Stimulated activated CD8-positive, alpha-beta memory T cell treated with anti-CD3 and anti-CD28 coated beads, Interleukin-15, amount 100 ng/mL, for 48 hours (primary cell): ENCODE results near the gene LRRC3B.
"Not testable (repeated sequence)": the region's sequence is repeated elsewhere in the genome, so short reads cannot be mapped to it uniquely, and the experiment has no call there.

Experiments
- DNase-seq, 2 donors: peaks; one replicate each; pipeline ENCODE4 v3.0.0-alpha.2; 2020; ENCODE audit warnings: low read depth in 2 of 2

LRRC3B gene, protein sequence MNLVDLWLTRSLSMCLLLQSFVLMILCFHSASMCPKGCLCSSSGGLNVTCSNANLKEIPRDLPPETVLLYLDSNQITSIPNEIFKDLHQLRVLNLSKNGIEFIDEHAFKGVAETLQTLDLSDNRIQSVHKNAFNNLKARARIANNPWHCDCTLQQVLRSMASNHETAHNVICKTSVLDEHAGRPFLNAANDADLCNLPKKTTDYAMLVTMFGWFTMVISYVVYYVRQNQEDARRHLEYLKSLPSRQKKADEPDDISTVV

DNA sequence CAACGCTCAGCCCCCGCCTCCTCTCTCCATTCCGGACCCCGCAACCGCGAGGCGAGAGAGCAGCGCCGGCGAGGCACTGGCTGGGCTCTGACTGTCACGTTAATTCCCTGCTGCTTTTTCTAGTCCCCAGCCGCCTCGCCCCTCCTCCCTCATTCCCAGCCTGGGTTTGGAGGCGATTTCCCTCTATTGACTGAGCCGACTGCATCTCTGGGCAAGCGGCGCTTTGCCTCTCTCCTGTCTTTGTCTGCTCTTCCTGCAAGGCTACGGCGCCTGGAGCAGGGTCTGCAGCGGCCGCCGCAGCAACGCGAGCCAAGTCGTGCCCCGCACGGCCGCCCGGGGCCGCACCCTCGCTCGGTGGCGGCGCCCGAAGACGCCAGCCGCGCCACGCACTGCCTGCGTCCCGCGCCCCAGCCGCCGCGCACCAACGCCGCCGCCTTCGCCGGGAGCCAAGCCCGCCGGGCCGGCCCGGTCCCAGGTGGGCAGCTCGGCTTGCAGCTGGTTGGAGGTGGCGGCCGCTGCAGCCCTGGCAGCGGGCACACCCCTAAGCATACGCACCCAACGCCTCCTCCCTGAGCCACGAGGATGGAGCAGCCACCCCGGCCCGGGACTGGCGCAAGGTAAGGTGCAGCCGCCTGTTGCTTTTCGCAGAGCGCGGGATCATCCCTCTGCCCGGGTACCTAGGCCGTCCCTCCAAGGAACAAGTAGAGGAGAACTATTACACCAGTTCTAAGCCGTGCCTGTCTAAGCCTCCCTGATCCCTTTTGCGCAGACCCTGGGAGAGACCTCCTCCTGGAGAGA lies at the start of gene LRRC3B:
LRRC3B (plus strand) TSS at position 152 of the 798 bp plus-strand sequence. CDS start 86,901 bp downstream, outside the sequence.
- no peak for DNase-seq

DNA sequence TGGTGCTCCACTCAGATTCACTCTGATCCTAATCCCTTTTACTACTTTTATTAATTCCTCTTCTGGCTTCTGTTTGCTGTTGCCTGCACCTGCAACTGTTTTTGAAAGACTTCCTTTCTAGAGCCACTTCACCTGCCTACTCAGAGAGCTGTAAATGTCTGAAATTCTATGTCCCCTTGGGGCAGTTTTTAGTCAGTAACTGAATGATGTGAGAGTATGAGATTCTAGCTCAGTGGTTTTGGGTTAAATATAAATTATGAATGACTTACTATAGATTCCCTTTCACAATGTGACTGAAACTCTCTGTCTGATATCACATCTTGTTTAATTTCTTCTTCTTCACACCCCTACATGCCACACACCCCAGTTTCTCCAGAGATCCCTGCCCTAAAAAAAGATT lies 47.8 kb upstream of the LRRC3B start:
- no peak for DNase-seq

DNA sequence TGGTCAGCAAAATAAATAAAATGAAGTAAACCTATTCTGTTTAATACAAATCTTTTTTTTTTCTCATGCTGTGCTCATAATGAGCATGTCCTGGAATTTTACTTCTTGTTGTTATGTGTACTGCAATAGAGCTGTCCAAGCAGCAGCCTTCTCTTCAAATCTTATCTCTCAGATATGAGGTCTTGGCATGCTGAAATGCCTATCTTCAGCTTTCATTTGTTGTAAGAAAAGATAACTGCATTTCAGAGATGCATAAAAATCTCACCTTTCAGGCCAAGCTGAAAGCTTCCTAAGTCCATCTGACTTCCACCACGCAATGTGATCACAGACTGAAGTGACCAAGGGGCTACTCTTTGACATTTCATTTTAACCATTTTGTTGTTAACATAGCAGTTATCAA lies 43.5 kb upstream of the LRRC3B start:
- DNase-seq: no peak

DNA sequence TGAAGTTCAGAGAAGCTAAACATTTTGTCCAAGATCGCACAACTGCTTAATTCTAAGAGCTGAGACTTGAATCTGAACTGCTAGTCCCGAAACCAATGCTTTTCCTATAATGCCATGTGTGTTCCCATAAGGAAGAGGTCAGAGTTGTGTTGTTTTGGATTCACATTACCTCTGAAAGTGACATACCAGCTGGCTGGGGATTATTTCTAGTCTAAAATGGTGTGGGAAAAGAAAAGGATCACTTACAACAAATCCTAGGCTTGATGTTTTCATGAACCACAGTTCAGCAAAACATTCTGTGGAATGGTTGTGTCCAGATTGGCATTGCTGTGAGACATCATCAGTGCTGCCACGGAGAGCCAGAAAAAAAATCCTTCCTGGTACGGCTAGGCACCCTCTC lies 35.0 kb upstream of the LRRC3B start:
- DNase-seq: no peak

DNA sequence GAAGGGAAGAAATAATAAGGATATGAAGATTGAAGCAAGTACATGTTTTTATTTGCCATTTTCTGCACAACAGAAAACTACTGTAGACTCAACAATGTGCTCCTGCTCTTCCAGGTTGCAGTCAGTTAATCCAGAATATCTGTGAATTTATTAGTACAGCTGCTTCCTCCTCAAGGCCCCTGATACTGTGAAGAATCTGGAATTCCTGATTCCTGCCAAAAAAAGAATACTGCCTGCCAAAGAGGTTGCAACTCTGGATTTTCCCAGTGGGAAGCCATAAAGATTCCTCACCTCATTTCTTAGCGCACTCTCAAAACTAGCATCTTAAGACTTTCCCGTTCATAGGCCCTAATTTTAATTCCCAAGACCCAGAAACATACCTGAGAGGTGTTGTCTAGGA lies 33.6 kb upstream of the LRRC3B start:
- no peak for DNase-seq

DNA sequence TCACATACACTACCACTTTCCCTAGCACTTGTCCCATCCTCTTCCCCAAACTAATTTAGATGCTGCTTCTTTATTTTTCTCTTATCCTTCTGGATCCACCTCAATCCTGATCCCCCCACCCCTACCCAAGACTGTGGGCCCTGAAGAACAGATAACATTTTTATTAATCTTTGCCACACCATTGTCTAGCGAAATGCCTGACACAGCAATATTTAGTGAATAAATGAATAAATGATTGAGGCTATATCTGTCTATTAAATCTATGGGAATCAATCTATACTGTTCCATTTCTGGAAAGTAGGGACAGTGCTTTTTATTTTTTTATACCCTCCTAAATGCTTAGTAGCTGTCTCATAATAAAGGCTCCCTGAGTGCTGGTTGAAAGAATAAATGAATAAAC lies 32.9 kb upstream of the LRRC3B start:
- DNase-seq: no peak

DNA sequence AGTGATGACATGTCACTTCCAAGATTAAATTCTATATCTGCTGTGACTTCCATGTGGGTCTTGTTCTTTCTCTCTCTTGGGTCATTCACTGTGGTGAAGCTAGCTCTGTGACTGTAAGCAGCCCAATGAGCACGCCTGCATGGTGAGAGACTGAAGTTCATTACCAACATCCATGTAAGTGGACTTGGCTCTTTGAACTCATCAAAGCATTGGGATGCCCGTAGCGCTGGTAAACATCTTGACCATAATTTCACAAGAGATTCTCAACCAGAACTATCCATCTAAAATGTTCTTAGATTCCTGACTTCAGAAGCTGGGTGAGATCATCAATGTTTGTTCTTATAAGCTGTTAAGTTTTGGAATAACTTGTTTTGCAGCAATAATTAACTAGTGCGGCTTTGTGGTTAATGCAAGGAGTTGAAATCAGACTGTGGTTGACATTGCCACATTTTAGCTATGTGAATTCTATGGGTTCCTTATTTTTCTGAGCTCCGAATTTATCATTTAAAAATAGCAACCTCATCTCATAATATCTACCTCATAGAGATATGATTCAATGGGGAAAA lies 31.6 kb upstream of the LRRC3B start:
- no peak for DNase-seq

DNA sequence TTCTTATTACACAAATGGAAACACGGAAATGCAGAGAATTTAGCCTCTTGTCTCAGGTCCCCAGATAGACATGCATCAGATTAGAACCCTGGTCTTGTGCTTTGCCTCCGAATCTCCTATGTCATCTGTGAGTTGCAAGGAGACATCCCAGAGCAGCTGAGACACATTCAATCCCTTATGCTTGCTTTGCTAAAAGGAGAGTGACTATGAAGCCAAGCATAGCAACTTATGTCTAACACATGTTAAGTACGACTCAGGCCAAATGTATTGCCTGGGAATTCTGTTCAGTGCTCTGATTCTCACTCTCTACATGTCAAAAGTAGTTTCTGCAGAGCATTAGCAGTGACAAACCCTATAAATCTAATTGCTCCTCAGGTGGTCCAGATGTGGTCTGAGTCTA lies 30.6 kb upstream of the LRRC3B start:
- no peak for DNase-seq

DNA sequence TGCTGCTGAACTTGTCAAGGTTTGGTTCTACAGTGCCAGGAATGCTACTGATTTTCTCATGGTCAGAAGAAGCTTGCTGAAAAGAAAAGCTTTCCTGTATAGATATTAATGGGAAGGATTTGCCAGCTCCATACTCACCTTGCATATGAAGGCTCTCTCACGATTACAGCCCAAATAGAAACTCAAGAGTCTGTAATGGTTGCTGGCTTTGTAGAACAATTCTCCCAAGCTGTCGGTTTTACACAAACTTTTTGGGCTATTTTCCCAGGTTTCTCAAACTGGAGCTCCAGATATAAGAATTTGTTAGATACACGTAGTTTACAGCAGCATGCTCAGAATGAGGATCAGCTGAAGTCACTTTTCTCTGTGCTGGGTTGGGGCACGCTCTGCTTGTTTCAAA lies 30.1 kb upstream of the LRRC3B start:
- DNase-seq: no peak

DNA sequence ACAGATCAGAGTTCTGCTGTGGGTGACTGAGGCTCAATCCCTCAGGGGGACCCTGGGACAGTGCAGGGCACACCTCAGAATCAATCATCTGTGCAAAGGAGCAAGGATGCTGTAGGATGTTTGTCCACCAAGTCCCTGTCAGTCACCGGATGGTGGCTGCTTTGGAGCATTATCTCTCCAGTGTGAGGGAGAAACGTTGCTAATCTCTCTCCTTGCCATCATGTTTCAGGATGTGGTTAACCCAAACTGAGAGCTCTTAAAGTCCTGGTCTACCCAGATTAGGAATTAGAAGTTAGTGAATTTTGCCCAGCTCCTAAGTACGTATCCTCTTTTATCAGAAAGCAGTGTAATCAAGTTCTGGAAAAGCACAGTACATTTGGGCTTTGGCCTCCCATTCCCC lies 26.2 kb upstream of the LRRC3B start:
- no peak for DNase-seq

DNA sequence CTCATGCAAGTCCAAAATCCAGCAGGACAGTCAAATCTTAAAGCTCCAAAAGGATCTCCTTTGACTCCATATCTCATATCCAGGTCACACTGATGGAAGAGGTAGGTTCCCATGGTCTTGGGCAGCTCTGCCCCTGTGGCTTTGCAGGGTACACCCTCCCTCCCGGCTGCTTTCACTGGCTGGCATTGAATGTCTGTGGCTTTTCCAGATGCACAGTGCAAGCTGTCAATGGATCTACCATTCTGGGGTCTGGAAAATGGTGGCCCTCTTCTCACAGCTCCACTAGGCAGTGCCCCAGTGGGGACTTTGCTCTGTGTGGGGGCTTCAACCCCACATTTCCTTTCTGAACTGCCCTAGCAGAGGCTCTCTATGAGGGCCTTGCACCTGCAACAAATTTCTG lies 19.3 kb upstream of the LRRC3B start:
- not testable (repeated sequence) for DNase-seq

DNA sequence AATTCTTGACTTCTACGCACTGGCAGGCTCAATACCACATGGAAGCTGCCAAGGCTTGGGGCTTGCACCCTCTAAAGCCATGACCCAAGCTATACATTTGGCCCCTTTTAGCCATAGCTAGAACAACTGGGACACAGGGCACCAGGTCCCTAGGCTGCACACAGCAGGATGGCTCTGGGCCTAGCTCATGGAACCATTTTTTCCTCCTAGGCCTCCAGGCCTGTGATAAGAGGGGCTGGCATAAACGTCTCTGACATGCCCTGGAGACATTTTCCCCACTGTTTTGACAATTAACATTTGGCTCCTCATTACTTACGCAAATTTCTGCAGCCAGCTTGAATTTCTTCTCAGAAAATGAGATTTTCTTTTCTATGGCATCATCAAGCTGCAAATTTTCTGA lies 18.8 kb upstream of the LRRC3B start:
- not testable (repeated sequence) for DNase-seq

DNA sequence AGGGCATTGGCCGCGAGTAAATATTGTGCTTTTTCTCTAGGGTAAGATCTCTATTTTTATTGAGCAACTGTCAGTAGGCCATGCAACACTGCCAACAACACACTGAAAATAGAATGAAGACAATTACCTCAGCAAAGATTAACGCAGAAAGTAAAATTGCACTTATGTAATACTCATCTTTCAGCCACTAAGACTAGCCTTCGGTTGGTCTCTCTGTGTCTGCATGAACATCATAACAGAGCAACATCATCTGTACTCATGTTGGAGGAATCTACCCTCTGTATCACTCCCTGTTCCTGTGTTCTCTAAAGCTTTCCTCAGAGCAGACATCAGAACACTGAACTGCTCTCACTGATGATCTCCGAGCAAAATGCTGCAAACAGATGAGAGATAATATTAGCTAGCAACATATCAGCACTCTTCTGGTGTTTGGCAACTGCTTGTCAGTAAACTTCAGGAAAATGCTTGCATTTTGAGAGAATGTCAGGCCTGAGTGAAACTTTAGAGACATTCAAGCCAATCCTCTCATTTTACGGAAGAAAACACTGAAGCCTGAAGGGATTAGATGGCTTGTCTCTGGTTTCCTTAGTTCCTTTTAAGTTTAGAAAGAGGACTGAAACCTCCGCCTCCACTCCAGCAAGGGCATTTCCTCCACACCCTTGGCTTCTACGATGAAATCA lies 8.4 kb upstream of the LRRC3B start:
- no peak for DNase-seq

DNA sequence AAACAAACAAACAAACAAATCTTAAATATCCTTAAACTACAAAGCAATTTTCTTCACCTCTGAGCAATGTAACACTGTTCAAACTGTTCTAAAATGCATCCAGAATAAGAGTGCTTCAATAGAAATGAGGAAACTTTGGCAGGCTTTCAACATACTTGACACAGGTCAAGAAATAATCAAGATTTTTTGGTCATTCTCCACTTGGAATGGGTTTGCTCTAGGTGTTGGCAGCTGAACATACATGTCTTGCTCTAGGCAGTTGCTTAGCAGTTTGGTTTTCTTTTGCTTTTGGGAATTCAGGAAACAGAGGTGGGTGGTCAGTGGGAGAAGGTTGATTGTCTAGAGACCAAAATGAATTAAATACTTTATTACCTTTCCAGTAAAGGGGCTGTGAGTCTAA lies 1.4 kb upstream of the LRRC3B start:
- no peak for DNase-seq

DNA sequence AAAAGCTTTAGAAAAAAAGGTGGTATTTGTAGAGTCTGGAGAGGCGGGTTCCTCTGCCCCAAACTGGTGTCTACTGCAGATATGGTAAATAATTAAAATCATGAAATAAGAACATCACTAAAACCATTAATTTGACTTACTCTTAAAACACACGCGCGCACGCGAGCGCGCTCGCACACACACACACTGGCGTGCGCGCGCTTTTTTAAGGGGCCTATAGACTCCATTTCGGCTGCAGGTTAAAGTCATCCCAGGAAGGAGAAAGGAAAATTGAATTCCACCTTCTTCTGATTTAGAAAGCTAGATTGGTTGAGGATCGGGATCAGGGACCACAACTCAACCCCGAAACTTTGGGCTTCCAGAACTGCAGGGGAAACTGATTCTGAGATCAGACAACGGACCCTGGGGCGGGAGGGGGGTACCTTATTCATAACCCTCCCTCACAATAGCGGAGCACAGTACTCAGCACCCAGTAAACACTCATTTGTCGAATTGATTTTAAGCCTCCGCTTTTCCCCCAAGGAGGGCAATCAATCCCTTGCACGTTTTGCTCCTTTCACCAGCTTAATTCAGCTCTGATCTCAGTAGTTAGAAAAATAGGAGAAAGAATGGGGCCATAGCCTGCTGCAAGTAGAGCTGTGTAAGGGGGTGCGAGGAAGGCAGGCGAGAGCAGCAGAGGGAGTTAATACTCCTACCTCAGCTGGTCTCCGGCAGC lies 509 bp upstream of the LRRC3B start:
- DNase-seq: no peak

DNA sequence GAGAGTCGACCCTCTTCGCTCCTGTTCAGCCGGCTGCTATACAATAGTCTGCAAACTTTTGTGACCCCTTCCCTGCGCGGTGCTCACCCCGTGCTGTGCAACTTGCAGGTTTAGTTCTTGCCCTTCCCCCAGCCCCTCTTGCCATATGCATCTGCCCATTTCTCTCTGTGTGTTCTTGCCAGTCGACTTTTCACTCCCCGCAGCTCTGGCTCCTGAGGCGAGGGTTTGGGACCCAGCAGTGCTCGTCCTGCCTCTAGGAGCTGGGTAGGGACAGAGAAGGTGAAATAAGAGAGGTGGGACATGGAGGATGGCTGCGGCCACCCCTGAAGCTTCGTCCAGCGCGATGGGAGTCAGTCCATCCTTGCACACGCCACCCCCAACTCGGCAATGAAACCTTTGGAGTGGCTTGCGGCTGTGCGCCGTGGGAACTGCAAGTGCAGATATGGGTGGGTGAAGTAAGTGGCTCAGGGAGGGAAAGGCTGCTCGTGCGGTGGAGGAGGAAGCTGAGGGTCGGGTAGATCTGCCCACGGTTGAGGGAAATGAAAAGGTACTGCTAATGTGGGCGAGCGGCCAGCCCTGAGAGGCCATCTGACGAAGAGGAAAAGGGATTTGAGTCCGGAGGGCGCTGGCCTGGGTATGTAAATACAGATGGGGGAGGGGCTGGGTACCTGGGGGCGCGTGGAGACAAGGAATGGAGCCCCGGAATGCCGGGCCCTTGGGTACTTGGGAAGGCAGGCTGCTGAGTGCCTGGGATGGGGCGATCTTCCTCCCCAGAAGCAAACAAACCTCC lies 1.0 kb downstream of the LRRC3B start:
- no peak for DNase-seq

DNA sequence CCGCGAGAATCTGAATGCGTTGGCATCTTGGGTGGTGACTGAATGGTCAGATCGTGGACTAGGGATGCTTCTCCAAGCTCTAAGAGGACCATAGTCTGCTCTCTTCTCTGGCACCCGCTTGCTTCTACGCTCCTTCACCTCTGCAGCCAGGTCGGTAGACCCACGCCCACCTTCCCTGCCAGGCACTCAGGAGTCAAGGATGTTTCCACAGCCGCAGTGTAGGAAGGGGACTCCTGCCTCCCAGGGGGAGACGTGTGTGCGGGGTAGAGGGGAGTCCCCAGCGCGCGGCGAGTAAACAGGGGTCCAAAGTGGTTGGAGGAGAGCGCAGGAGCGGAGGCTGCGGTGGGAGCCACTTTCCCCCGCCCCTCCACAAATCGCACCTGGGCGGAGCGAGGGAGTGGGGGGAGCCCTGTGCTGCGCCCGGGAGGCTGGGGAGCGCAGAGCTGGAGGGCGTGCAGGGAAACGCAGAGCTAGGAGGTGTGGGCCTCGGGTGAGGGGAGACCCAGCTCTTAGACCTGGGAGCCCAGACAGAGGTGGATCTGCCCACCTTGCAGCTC lies 1.7 kb downstream of the LRRC3B start:
- no peak for DNase-seq

DNA sequence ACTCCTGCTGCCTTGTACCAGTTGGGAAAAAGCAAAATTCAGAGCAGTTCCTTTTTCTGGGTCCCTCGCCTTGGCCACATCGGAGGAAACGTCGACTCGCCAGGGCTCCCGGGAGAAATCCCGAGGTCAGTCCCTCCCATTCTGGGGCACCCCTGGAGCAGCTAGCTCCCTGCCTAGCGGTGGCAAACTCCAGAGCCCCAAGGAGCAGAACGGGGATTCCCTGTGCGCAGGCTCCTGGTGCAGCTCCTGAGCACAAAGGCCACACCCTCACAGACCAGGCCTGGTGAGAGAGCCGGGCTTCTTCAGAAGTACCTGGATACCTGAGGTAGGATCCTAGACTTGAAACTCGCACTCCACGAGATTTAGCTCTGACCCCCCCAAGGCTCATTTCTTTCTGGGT lies 2.6 kb downstream of the LRRC3B start:
- no peak for DNase-seq

DNA sequence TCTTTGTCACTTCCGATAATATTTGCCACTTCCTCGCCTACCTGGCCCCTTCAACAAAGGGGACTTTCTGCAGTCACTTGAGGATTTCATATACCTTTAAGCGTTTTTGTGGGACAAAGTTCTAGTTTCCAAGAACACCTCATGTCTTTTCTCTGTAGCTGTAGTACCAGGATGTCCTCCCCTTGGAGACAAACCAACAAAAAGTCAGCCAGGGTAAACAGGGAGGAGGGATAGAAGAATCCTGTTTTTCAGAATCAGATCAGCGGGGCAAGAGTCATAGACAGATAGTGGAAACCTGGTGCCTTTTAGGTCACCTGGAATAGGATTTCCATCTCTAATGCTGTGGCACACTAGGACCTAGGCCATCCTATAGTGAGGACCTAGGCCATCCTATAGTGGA lies 4.5 kb downstream of the LRRC3B start:
- no peak for DNase-seq

DNA sequence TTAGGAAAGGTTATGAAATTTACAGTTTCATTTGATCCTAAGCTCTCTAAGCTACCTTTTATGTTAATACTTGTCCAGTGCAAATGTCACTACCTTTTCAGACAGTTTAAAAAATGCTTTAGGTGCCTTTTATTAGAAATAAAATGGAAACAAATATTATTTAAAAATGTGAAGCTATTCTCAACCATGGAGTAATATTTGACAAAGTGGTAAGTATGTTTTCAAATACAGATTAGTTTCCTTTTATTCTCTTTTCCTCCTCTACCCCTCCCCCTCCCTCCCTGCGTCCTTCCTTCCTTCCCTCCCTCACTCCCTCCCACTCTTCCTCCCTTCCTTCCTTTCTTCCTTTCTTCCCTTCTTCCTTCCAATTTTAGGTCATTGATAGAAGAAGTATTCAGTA lies 6.3 kb downstream of the LRRC3B start:
- DNase-seq: no peak
